ENCODE results near the gene CSNK1G1.

Gene CSNK1G1

DNA sequence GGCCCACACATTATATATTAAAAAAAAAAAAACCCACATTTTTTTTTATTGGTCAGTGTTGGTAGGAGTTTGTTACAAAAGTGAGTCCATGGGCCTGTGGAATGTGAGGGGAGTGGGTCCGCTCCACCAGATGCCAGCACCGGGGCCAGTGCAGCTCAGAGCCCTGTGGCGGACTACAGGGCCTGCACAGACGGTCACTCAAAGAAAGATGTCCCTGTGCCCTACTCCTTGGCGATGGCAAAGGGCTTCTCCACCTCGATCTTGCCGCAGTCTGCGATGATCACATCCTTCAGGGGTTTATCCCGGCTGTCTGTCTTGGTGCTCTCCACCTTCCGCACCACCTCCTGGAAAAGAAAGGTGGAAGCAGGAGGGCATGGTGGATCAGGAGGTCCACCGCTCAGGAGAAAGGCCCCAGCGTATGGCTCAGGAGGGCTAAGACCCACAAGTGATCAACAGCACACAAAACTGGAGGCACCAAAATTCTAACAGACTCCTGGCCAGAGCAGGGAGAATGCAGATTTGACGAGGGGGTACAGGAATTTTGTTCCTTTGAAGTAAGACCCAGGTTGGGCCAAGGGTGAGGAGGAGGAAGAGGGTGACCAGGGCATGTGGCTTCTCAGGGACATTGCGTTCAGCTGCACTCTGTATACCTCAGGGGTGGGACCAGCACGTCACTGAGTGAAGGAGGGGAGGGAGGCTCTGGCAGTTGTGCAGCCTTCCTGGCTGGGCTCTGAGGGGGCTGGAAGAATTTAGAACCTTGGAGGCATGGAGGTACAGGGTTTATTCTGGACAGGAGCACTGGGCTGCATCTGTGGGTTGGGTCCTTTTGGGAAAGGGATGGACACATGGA lies 199.9 kb downstream of the CSNK1G1 start:
- Histone ChIP-seq H3K36me3 (ENCODE audit: insufficient read depth, low read depth, low read length) (peaks cover 63% of the 10 kb centered on the region), H3K9me3 (ENCODE audit: insufficient read depth, low read depth, low read length) (no peaks in the 10 kb centered on the region), H3K27ac (ENCODE audit: low read length) (no peak overlapping the region), H3K4me3 (ENCODE audit: low read length) (no peak overlapping the region), H3K9ac (ENCODE audit: low read depth, low read length) (no peak overlapping the region), H3K27me3 (ENCODE audit: insufficient read depth, low read length) (peaks cover 24% of the 10 kb centered on the region), H3K4me1 (ENCODE audit: insufficient read depth, low read length) (peaks cover 7% of the 10 kb centered on the region)

DNA sequence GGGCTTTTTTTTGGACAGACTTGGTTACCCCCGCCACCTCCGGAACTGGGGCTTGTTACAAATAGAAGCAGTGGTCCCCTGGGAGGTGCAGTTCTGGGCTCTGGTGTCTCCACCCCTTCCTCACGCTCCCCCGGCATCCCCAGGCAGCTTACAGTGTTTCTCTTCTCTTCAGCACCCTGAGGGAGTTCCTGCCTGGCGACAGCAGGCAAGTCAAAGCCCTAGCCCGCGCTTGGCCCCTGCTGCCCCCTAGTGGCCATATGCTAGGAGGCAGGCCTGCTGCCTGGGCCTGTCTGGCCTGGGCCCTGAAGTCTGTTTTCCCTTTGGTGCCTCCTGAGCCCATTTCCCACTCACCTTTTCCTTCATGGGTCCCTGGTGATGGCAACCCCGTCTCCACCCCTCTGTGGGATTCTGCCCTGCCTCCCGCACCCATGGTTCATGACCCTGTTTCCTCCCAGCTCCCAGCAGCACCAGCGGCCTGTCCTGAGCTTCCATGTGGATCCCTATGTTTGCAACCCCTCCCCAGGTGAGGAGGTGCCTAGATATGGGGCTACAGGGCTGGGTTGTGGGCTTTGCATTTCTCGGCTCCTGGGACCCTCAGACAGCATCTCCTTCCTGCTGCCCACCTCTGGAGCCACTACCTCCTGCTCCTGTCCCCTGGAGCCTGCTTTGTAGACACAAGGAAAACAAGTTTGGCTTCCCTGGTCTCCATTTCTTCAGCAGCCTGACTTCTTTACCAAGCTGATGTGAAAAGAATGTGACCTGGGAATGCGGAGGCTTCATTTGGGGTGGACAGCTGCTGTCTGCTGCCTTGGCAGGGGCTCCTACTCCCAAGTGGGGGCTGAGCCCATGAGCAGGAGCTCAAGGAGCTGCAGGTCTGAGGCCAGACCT lies 202.2 kb downstream of the CSNK1G1 start:
- Histone ChIP-seq H3K27ac (ENCODE audit: low read length) (no peak overlapping the region), H3K4me3 (ENCODE audit: low read length) (peak overlapping the region; percentile 68; the same call in 1 of the 2 replicates), H3K9me3 (ENCODE audit: insufficient read depth, low read depth, low read length) (no peaks in the 10 kb centered on the region), H3K9ac (ENCODE audit: low read depth, low read length) (no peak overlapping the region; the same call in 1 of the 2 replicates), H3K36me3 (ENCODE audit: insufficient read depth, low read depth, low read length) (peaks cover 46% of the 10 kb centered on the region), H3K4me1 (ENCODE audit: insufficient read depth, low read length) (peaks cover 7% of the 10 kb centered on the region), H3K27me3 (ENCODE audit: insufficient read depth, low read length) (peaks cover 37% of the 10 kb centered on the region)

DNA sequence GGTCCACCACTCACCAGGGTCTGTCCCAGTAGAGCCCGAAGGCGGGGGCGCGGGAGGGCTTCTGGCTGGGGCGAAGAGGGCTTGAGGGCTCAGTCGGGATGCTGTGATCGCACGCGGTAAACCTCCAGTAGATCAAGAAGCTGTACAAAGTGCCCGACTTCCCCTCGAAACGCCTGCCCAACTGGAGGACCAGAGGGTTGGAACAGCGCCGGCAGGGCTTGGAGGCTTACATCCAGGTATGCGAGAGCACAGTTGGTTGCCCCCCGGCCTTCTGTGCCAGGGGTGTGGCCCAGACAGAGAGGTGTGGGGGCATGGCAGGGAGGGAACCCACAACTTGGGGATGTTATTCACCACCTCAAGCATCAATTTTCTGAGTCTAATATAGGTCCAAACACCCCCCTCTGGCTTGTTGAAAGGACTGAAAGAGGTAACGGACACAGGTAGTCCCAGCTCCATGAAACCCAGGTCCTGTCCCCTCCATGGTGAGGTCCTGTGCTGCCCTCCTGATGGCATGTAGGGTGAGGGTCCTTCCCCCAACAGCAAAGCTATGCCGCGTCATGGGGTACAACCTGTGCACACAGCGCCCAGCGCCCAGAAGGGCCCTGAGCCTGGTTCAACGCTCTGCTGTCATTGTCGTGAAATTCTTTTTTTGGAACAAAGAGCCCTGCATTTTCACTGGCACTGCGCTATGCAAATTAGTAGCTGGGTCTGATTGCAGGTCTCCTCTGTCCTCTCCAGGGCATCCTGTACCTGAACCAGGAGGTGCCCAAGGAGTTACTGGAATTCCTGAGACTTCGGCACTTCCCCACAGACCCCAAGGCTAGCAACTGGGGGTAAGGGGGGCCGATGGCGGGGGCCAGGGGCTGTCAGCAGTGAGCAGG lies 203.2 kb downstream of the CSNK1G1 start:
- H3K27ac ChIP-seq (ENCODE audit: low read length) = no peak overlapping the region
- H3K27me3 ChIP-seq (ENCODE audit: insufficient read depth, low read length) = peaks cover 37% of the 10 kb centered on the region
- H3K9ac ChIP-seq (ENCODE audit: low read depth, low read length) = peak overlapping the region; percentile 39; the same call in 1 of the 2 replicates
- H3K9me3 ChIP-seq (ENCODE audit: insufficient read depth, low read depth, low read length) = no peaks in the 10 kb centered on the region
- peaks cover 7% of the 10 kb centered on the region for H3K4me1 ChIP-seq (ENCODE audit: insufficient read depth, low read length)
- peaks cover 36% of the 10 kb centered on the region for H3K36me3 ChIP-seq (ENCODE audit: insufficient read depth, low read depth, low read length)
- peak overlapping the region; percentile 68 for H3K4me3 ChIP-seq (ENCODE audit: low read length)

DNA sequence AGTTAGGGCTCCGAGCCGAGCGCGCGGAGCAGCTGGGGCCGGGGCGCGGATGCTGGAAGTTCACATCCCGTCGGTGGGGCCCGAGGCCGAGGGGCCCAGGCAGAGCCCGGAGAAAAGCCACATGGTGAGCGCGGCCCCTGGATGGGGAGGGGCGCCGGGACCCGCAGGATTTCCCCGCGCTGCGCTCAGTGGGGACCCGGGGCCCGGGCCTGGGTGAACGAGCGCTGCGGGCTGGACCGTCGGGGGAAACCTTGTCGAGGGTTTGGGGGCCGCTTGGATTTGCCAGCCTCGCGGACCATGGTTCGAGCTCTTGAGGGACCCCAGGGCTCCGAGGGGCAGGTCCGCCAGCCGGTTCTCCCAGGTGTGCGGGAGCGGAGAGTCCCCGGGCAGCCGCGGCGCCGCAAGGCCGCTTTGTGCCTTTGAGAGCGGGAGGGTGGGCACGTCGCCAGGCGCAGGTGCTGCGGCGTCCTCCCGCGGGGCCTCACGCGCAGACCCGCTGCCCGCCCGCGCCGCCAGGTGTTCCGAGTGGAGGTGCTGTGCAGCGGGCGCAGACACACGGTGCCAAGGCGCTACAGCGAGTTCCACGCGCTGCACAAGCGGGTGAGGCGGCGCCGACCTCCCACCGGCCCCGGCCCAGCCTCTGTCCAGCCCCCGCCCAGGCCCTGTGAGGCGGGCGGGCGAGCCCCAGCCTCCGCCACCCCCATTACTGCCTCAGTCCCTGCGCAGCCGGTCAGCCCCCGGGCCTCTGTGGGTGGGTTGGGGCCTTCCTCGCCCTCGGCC lies 204.1 kb downstream of the CSNK1G1 start, which contains the start of gene SNX22:
Gene SNX22, plus strand, starts transcription at position 5 of the 780 bp plus-strand sequence. Its CDS starts 45 bp downstream, at position 50.
- Histone ChIP-seq H3K9me3 (ENCODE audit: insufficient read depth, low read depth, low read length) (no peaks in the 10 kb centered on the region), H3K36me3 (ENCODE audit: insufficient read depth, low read depth, low read length) (peaks cover 28% of the 10 kb centered on the region), H3K4me1 (ENCODE audit: insufficient read depth, low read length) (peaks cover 7% of the 10 kb centered on the region), H3K27me3 (ENCODE audit: insufficient read depth, low read length) (peaks cover 37% of the 10 kb centered on the region), H3K9ac (ENCODE audit: low read depth, low read length) (peak within 1 kb of the TSS; percentile 56; the same call in 1 of the 2 replicates), H3K27ac (ENCODE audit: low read length) (no peak within 1 kb of the TSS), H3K4me3 (ENCODE audit: low read length) (peak within 1 kb of the TSS; percentile 68)

DNA sequence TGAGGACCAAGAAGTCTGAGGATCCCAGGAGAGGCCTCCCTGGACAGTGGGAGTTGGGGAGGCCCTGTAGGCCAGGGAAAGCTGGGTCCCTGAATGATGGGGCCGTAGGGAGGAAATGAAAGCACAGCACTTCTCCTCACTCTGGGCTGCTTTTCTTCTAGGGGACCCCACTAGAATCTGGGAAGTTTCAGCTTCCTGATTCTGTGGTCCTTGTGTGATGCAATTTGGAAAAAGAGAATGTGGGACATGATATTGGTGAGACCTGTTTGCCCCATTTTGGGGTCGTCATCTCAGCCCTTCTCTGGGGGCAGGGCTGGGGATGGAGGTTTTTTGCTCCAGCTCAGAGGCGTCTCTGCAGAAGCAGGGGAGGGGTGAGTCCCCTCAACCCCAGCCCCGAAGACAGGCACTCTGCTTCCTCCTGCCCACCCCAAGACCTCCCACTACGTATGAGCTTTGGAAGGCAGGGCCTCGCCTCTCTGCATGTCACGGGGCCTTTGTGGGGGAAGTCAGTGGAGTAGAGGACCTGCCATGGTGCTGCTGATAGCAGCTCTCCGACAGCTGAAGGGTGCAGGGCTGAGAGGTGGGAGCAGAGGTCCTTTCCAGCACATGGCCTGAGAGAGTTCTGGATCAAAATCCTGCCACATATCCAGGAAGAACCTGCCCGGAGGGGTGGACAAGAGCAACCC lies 205.9 kb downstream of the CSNK1G1 start:
- H3K4me3 ChIP-seq (ENCODE audit: low read length) = no peak overlapping the region
- peaks cover 37% of the 10 kb centered on the region for H3K27me3 ChIP-seq (ENCODE audit: insufficient read depth, low read length)
- H3K9me3 ChIP-seq (ENCODE audit: insufficient read depth, low read depth, low read length) = no peaks in the 10 kb centered on the region
- peaks cover 7% of the 10 kb centered on the region for H3K4me1 ChIP-seq (ENCODE audit: insufficient read depth, low read length)
- H3K9ac ChIP-seq (ENCODE audit: low read depth, low read length) = no peak overlapping the region
- no peak overlapping the region for H3K27ac ChIP-seq (ENCODE audit: low read length)
- H3K36me3 ChIP-seq (ENCODE audit: insufficient read depth, low read depth, low read length) = peaks cover 9% of the 10 kb centered on the region

DNA sequence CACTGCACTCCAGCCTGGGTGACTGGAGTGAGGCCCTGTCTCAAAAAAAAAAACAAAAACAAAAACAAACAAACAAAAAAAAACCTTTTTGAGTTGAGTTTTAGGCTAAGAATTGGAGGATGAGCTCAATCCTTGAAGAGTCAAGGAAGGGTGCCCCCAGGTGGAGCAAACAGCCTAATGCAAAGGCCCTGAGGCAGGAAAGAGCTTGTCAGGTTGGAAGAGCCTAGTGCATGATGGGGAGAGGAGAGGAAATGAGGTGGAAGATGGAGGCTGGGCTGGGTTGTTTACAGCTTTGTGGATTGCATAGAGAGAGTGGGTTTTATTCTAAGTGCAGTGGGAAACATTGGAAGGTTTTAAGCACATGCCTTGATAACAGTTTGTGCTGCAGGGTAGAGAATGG lies 206.5 kb downstream of the CSNK1G1 start:
- Histone ChIP-seq H3K4me1 (ENCODE audit: insufficient read depth, low read length) (peaks cover 7% of the 10 kb centered on the region), H3K27ac (ENCODE audit: low read length) (no peak overlapping the region), H3K4me3 (ENCODE audit: low read length) (no peak overlapping the region), H3K9me3 (ENCODE audit: insufficient read depth, low read depth, low read length) (no peaks in the 10 kb centered on the region), H3K9ac (ENCODE audit: low read depth, low read length) (no peak overlapping the region), H3K27me3 (ENCODE audit: insufficient read depth, low read length) (peaks cover 37% of the 10 kb centered on the region), H3K36me3 (ENCODE audit: insufficient read depth, low read depth, low read length) (peaks cover 6% of the 10 kb centered on the region)

DNA sequence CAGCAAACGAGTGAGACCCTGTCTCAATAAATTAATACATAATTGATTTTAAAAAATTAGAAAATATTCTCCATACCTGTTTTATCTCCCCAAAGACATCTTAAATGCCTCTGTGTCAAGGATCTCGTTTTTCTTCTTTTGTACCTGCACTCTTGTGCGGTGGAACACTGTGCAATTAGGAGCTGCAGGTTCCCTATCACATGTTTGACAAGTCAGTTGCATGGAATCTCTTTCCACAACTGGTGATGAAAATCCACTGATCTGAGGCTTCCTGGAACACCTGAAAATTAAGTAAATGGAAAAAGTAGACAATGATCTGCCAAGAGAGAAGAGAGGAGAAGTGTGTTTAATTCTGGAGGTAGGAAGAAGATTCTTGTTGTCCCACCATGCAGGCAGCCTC lies 207.4 kb downstream of the CSNK1G1 start:
- peaks cover 4% of the 10 kb centered on the region; the same call in 1 of the 2 replicates for H3K4me1 ChIP-seq (ENCODE audit: insufficient read depth, low read length)
- H3K36me3 ChIP-seq (ENCODE audit: insufficient read depth, low read depth, low read length) = 0 out of 2 replicates have a peak, but pooled peaks cover 2% of the 10 kb centered on the region
- H3K27ac ChIP-seq (ENCODE audit: low read length) = no peak overlapping the region
- H3K4me3 ChIP-seq (ENCODE audit: low read length) = no peak overlapping the region
- H3K9ac ChIP-seq (ENCODE audit: low read depth, low read length) = no peak overlapping the region
- no peaks in the 10 kb centered on the region for H3K9me3 ChIP-seq (ENCODE audit: insufficient read depth, low read depth, low read length)
- peaks cover 37% of the 10 kb centered on the region for H3K27me3 ChIP-seq (ENCODE audit: insufficient read depth, low read length)

DNA sequence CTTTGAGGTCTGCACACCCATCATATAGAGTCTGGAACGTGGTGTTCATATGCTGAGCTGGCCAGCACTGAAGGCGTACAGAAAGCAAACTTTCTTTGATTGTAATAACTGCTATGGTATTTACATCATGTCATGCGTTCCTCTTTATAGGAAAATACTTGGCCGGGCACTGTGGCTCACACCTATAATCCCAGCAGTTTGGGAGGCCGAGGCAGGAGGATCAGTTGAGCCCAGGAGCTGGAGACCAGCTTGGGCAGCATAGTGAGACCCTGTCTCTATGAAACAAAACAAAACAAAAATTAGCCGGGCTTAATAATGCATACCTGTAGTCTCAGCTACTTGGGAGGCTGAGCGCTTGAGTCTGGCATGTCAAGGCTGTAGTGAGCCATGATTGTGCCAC lies 207.8 kb downstream of the CSNK1G1 start:
- no peak overlapping the region for H3K27ac ChIP-seq (ENCODE audit: low read length)

DNA sequence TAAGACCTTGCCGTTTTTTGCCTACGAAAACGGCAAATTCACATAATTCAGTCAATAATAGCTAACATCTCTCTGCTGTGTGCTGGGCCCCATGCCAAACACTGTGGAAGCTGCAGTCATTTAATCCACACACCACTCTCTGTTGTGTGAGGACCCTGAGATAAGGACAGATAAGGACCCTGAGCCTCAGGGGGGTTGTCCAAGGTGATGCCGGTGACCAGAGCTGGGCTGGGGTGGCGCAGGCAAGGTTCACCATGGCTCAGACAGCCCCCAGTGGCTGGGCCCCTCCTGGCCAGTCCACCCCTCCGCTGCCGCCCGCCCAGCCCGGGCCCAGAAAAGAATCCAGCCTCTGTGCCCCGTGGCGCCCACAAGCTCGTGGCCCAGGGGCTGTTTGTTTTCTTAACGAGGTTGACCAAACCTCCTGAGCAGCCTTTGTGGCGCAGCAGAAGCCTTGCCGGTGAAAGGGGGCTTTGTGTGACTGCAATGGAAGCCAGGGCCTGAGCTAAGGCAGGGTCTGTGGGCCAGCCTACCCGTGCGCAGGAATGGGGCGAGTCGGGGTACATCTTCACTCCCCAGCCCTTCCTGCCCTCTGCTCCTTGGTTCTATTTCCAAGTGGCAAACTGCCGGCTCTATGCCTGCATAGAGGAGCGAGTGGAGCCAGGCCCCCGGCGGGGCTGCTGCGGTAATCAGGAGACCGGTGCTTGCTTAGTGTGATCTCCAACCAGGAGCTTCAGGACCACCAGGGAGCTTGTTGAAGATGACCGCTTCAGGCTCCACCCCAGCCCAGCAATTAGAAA lies 208.9 kb downstream of the CSNK1G1 start:
- H3K4me3 ChIP-seq (ENCODE audit: low read length) = no peak overlapping the region
- no peak overlapping the region for H3K27ac ChIP-seq (ENCODE audit: low read length)
- peaks cover 23% of the 10 kb centered on the region for H3K27me3 ChIP-seq (ENCODE audit: insufficient read depth, low read length)
- H3K9ac ChIP-seq (ENCODE audit: low read depth, low read length) = no peak overlapping the region
- H3K9me3 ChIP-seq (ENCODE audit: insufficient read depth, low read depth, low read length) = no peaks in the 10 kb centered on the region
- H3K4me1 ChIP-seq (ENCODE audit: insufficient read depth, low read length) = no peaks in the 10 kb centered on the region
- 0 out of 2 replicates have a peak, but pooled peaks cover 6% of the 10 kb centered on the region for H3K36me3 ChIP-seq (ENCODE audit: insufficient read depth, low read depth, low read length)

More for the DNA sequence above, 207.8 kb downstream of the CSNK1G1 start:
- H3K9ac ChIP-seq (ENCODE audit: low read depth, low read length) = no peak overlapping the region
- no peak overlapping the region for H3K4me3 ChIP-seq (ENCODE audit: low read length)
- 0 out of 2 replicates have a peak, but pooled peaks cover 6% of the 10 kb centered on the region for H3K36me3 ChIP-seq (ENCODE audit: insufficient read depth, low read depth, low read length)
- H3K27me3 ChIP-seq (ENCODE audit: insufficient read depth, low read length) = peaks cover 34% of the 10 kb centered on the region
- H3K9me3 ChIP-seq (ENCODE audit: insufficient read depth, low read depth, low read length) = no peaks in the 10 kb centered on the region
- H3K4me1 ChIP-seq (ENCODE audit: insufficient read depth, low read length) = peaks cover 4% of the 10 kb centered on the region; the same call in 1 of the 2 replicates
